BLaER1 treated with 17β-estradiol and CSF1 and Interleukin-3, amounts not matched to agents 10 nM and 100 nM (cell line): ENCODE data around the gene FBN3.

ENCODE experiments used
- H3K27ac ChIP-seq, 11 experiments: shearing (Covaris generic); formaldehyde crosslinking; 2 replicates each; pipeline ENCODE4 v1.8.1; 2022
- H3K27me3 ChIP-seq, 11 experiments: shearing (Covaris generic); formaldehyde crosslinking; 2 replicates each; pipeline ENCODE4 v1.8.1; 2022
- H3K36me3 ChIP-seq, 11 experiments: shearing (Covaris generic); formaldehyde crosslinking; 2 replicates each; pipeline ENCODE4 v1.8.1; 2022
- H3K4me1 ChIP-seq, 10 experiments: shearing (Covaris generic); formaldehyde crosslinking; 2 replicates each; pipeline ENCODE4 v1.8.1; 2022
- H3K4me2 ChIP-seq, 11 experiments: shearing (Covaris generic); formaldehyde crosslinking; 2 replicates each; pipeline ENCODE4 v1.8.1; 2022
- H3K4me3 ChIP-seq, 10 experiments: shearing (Covaris generic); formaldehyde crosslinking; 2 replicates each; pipeline ENCODE4 v1.8.1; 2022
- H3K9ac ChIP-seq, 11 experiments: shearing (Covaris generic); formaldehyde crosslinking; 2 replicates each; pipeline ENCODE4 v1.8.1; 2022
- H3K9me3 ChIP-seq, 11 experiments: shearing (Covaris generic); formaldehyde crosslinking; replicated peaks in 1 of 11; 2 replicates each; pipeline ENCODE4 v1.8.1; 2022
- H4K20me1 ChIP-seq, 11 experiments: shearing (Covaris generic); formaldehyde crosslinking; 2 replicates each; pipeline ENCODE4 v1.8.1; 2022
- Cebpa-rat ChIP-seq, 11 experiments: shearing (Covaris generic); IDR thresholded peaks; 2 replicates each; pipeline ENCODE4 v1.8.1; 2022

The FBN3 gene

DNA sequence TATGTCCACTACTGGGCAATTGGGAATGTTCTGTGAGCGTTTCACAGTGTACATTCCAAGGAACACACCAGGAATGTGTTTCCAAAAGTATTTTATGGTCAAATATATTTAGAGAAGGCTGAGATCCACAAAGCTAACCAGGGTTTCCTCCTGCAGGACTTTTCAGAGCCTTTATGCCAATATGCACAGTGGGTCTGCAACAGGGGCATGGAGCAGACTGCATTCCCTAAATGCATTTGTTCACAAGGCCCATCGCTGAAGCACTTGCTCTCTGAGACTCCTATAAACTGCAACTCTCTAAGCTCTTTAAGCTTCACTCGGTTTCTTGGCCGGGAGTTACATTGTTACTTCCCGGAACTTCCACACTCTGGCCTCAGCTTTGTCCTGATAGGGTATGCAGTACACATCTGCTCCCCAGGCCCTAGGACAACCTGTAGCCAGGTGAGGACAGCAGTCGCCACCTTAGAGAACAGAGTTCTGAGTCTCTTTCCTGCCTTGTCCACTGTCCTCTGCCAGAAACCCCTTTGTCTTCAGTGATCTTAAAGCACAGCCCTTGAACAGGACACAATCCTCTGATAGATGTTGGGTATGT is 33.5 kb downstream of the FBN3 start:
- H3K27me3 ChIP-seq: no peaks in the 10 kb centered on the region

DNA sequence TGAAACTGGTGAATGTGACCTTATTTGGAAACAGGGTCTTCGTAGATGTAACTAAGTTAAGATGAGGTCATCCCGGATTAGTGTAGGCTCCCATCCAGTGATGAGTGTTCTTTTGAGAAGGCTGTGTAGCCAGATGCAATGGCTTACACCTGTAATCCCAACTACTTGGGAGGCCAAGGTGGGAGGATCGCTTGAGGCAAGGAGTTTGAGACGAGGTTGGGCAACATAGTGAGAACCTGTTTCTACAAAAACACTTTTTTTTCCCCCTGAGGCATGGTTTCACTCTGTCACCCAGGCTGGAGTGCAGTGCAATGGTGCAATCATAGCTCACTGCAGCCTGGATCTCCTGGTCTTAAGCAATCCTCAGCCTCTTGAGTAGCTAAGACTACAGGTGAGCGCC is 36.4 kb downstream of the FBN3 start:
- H3K36me3 ChIP-seq: no peaks in the 10 kb centered on the region

More for the DNA sequence above, 33.5 kb downstream of the FBN3 start:
- Histone ChIP-seq H3K4me1 (no peaks in the 10 kb centered on the region), H3K27ac (no peak overlapping the region), H3K9me3 (no peaks in the 10 kb centered on the region), H3K4me2 (no peak overlapping the region), H3K9ac (no peak overlapping the region), H4K20me1 (no peaks in the 10 kb centered on the region; a peak in 1 of 22 replicates), H3K4me3 (no peak overlapping the region), H3K36me3 (no peaks in the 10 kb centered on the region)
- no peak for TF ChIP-seq Cebpa-rat (IDR thresholded peaks at IDR 0.05)

DNA sequence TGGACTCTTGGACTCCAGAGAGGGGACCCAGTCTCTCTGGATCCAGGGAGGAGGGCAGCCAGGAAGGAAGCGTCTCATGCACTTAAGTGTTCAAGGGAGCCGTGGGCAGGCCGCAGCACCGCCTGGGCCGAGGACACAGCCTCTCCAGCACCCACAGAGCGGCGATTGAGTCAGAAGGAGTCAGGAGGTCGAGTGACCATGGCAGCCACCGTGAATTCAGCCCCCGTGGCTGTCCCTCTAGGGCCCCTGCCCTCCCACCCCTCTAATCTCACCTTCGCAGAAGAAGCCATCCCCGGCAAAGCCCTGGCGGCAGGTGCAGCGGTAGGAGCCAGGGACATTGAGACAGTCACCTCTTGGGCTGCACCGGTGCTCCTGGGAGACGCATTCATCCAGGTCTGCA is 38.0 kb downstream of the FBN3 start:
- TF ChIP-seq Cebpa-rat (IDR thresholded peaks at IDR 0.05): no peak
- H3K9me3 ChIP-seq: peaks cover 0 to 7% (median 0%) of the 10 kb centered on the region in 11 experiments; a peak in 1 of 22 replicates
- H4K20me1 ChIP-seq: no peaks in the 10 kb centered on the region
- H3K36me3 ChIP-seq: no peaks in the 10 kb centered on the region
- H3K27ac ChIP-seq: no peak overlapping the region
- peaks cover 0 to 9% (median 4%) of the 10 kb centered on the region in 10 experiments; a peak in 5 of 20 replicates for H3K4me1 ChIP-seq
- no peak overlapping the region for H3K4me3 ChIP-seq
- H3K4me2 ChIP-seq: no peak overlapping the region
- H3K27me3 ChIP-seq: no peaks in the 10 kb centered on the region; a peak in 1 of 22 replicates
- H3K9ac ChIP-seq: no peak overlapping the region

More for the DNA sequence above, 36.4 kb downstream of the FBN3 start:
- H3K27me3 ChIP-seq: no peaks in the 10 kb centered on the region; a peak in 1 of 22 replicates
- H3K27ac ChIP-seq: no peak overlapping the region
- TF ChIP-seq Cebpa-rat (IDR thresholded peaks at IDR 0.05): no peak
- peaks cover 0 to 7% (median 0%) of the 10 kb centered on the region in 11 experiments; a peak in 1 of 22 replicates for H3K9me3 ChIP-seq
- peaks cover 0 to 9% (median 4%) of the 10 kb centered on the region in 10 experiments; a peak in 5 of 20 replicates for H3K4me1 ChIP-seq
- H3K4me3 ChIP-seq: no peak overlapping the region
- H4K20me1 ChIP-seq: no peaks in the 10 kb centered on the region
- no peak overlapping the region for H3K9ac ChIP-seq
- no peak overlapping the region for H3K4me2 ChIP-seq

DNA sequence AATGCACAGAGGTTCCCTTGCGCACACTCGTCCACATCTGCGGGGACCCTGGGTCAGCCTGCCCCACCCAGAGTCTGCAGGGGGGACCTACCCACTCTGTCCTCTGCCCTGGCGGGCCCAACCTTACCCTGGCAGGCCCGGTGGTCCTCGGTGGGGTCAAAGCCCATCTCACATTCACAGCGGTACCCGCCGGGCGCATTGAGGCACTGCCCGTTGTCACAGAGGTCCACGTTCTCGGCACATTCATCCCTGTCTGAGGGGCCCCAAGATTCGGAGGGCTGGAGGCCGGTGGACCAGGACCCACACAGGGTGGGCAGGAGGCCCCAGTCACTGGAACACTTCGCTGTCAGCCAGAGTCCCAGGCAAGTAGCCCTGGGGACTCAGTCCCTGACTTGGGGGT is 38.5 kb downstream of the FBN3 start:
- TF ChIP-seq Cebpa-rat (IDR thresholded peaks at IDR 0.05): no peak
- H4K20me1 ChIP-seq: no peaks in the 10 kb centered on the region
- H3K36me3 ChIP-seq: no peaks in the 10 kb centered on the region
- H3K4me2 ChIP-seq: no peak overlapping the region
- H3K4me1 ChIP-seq: peaks cover 0 to 9% (median 4%) of the 10 kb centered on the region in 10 experiments; a peak in 5 of 20 replicates
- no peaks in the 10 kb centered on the region; a peak in 1 of 22 replicates for H3K27me3 ChIP-seq
- no peak overlapping the region for H3K4me3 ChIP-seq
- peaks cover 0 to 7% (median 0%) of the 10 kb centered on the region in 11 experiments; a peak in 1 of 22 replicates for H3K9me3 ChIP-seq
- H3K27ac ChIP-seq: no peak overlapping the region
- H3K9ac ChIP-seq: no peak overlapping the region

DNA sequence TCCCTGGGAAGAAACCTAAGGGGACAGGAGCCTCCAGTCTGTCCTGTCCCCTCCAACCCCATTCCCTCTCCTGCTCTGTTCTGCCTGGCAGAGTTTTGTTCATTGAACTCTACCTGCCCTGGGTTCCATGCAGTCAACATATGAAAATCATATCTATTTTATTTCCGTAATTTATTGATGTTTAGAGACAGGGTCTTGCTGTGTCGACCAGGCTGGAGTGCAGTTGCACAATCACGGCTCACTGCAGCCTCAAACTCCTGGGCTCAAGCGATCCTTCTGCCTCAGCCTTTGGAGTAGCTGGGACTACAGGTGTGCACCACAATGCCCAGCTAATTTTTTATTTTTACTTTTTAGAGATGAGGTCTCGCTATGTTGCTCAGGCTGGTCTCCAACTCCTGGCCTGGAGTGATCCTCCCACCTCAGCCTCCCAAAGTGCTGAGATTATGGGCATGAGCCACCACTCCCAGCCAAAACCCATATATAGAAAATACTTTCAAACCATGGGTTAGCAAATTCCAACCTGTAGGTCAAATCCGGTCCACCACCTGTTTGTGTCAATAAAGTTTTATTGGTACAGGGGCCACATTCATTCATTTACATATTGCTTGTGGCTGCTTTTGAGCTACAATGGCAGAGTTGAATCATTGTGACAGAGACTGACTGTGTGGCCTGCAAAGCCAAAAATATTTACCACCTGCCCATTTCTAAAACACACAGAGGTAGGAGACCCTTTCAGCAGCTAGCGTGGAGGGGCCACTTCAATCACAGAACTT is 39.3 kb downstream of the FBN3 start:
- H3K36me3 ChIP-seq: no peaks in the 10 kb centered on the region
- no peak overlapping the region for H3K27ac ChIP-seq
- TF ChIP-seq Cebpa-rat (IDR thresholded peaks at IDR 0.05): no peak
- H3K9ac ChIP-seq: no peak overlapping the region
- H3K4me3 ChIP-seq: no peak overlapping the region
- peaks cover 0 to 7% (median 0%) of the 10 kb centered on the region in 11 experiments; a peak in 1 of 22 replicates for H3K9me3 ChIP-seq
- no peaks in the 10 kb centered on the region for H4K20me1 ChIP-seq
- peaks cover 0 to 9% (median 4%) of the 10 kb centered on the region in 10 experiments; a peak in 5 of 20 replicates for H3K4me1 ChIP-seq
- no peak overlapping the region for H3K4me2 ChIP-seq
- no peaks in the 10 kb centered on the region; a peak in 1 of 22 replicates for H3K27me3 ChIP-seq

DNA sequence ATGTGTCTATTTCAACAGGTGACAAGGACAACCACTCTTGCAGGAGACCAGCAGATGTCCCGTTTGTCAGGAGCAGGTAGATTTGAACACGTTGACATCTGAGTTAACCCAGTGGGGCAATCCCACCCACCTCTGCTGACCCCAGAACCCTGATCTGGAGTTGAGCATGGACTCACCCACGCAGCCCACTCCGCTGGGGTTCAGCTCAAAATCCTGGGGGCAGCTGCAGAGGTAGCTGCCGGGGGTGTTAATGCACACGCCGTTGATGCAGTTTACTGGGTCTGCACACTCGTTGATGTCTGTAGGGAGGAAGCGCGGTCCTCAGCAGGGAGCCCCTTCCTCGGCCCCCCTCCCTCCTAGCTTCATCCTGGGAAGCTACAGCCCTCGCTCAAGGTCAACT is 39.9 kb downstream of the FBN3 start:
- Histone ChIP-seq H3K36me3 (no peaks in the 10 kb centered on the region), H3K4me2 (peak overlapping the region in 2 of 11 experiments; percentile 1 to 12; a peak in 2 of 22 replicates), H3K4me3 (no peak overlapping the region), H3K9me3 (peaks cover 0 to 7% (median 0%) of the 10 kb centered on the region in 11 experiments; a peak in 1 of 22 replicates), H4K20me1 (no peaks in the 10 kb centered on the region), H3K9ac (no peak overlapping the region), H3K27ac (no peak overlapping the region), H3K4me1 (peaks cover 0 to 9% (median 4%) of the 10 kb centered on the region in 10 experiments; a peak in 5 of 20 replicates), H3K27me3 (no peaks in the 10 kb centered on the region; a peak in 1 of 22 replicates)
- TF ChIP-seq Cebpa-rat (IDR thresholded peaks at IDR 0.05): no peak

DNA sequence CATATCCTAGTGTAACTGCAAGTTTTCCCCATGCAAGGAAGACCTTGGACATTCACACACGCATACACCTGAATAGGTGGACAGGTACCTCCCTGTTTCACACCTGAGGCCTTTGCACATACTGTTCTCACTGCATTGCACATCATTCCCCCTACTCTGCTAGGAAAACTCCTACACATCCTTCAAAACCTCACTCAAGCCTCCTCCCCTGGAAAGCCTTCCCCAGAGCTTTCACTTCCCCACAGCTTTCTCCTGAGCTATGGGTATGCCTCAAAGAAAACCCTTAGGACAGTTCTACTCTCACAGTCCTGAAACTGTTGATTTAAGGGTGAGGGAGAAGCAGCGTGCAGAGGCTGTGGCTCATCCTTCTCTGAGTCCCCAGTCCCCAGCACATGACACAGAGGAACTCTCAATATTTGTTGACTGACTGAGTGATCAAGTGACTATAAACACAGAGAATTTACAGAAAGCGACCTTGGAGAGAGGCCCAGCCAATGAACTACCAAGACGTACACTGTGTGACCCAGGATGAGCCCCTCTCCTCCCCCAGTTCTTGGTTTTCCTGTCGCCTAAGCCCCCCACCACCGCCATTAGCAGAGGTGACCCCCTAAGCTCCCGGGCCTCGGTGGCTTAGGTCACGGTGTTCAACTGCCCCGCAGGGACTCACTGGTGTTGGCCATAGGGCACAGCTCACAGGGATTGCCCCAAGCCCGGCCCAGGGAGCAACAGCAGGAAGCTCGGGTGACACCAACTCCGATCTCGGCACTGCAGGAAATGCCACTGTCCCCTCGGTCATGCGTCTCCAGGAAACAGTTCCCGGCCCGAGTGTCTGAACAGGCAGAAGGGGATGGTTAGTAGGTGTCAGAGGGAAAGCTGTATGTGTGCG is 40.6 kb downstream of the FBN3 start:
- no peak for TF ChIP-seq Cebpa-rat (IDR thresholded peaks at IDR 0.05)
- Histone ChIP-seq H3K4me2 (peak overlapping the region in 3 of 11 experiments; percentile 1 to 22 (median 12); a peak in 2 of 22 replicates), H3K9me3 (peaks cover 0 to 7% (median 0%) of the 10 kb centered on the region in 11 experiments; a peak in 1 of 22 replicates), H4K20me1 (no peaks in the 10 kb centered on the region), H3K27ac (no peak overlapping the region), H3K4me1 (peaks cover 0 to 9% (median 4%) of the 10 kb centered on the region in 10 experiments; a peak in 5 of 20 replicates), H3K36me3 (no peaks in the 10 kb centered on the region), H3K9ac (no peak overlapping the region), H3K4me3 (no peak overlapping the region), H3K27me3 (no peaks in the 10 kb centered on the region; a peak in 1 of 22 replicates)

DNA sequence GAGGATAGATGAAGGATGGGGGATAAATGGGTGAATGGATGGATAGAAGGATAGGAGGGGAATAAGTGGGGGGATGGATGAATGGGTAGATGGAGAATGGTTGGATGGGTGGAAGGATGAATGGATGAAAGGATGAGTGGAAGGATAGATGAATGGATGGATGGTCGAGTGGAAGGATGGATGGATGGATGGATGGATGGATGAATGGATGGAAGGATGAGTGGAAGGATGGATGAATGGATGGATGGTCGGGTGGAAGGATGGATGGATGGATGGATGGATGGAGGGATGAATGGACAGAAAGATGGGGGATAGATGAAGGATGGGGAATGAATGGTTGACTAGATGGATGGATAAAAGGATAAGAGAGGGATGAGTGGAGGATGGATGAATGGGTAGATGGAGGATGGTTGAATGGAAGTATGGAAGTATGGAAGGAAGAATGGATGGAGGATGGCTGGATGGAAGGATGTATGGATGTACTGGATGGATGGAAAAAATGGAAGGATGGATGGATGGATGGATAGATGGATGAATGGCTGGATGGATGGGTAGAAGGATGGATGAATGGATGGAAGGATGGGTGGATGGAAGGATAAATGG is 42.0 kb downstream of the FBN3 start:
- Histone ChIP-seq H3K4me1 (peaks cover 0 to 9% (median 4%) of the 10 kb centered on the region in 10 experiments; a peak in 5 of 20 replicates), H3K9ac (no peak overlapping the region), H3K4me2 (no peak overlapping the region), H3K27me3 (no peaks in the 10 kb centered on the region; a peak in 1 of 22 replicates), H3K4me3 (no peak overlapping the region), H3K9me3 (peaks cover 0 to 7% (median 0%) of the 10 kb centered on the region in 11 experiments; a peak in 1 of 22 replicates), H3K36me3 (no peaks in the 10 kb centered on the region), H4K20me1 (no peaks in the 10 kb centered on the region), H3K27ac (no peak overlapping the region)
- no peak for TF ChIP-seq Cebpa-rat (IDR thresholded peaks at IDR 0.05)
